SK-N-SH treated with all-trans-retinoic acid at 6 μM for 48 hours (cell line): ENCODE data around the gene OBI1.

Experiments
- ATAC-seq: fragments of 200-7000 bp; cut with Tn5 transposase; 3 replicates; pipeline ENCODE4 v1.9.1; 2020; ENCODE audit warnings: mild to moderate bottlenecking, moderate library complexity
- ARNTL ChIP-seq: fragments of 450-650 bp; formaldehyde crosslinking; IDR thresholded peaks from 2 replicates; pipeline ENCODE4 v1.5.0; 2020; ENCODE audit warnings: low read depth, mild to moderate bottlenecking, moderate library complexity, borderline replicate concordance
- BACH2 ChIP-seq: fragments of 250-450 bp; sonication (Bioruptor Pico); IDR thresholded peaks from 2 replicates; pipeline ENCODE4 v1.9.0; 2021; ENCODE audit warnings: mild to moderate bottlenecking, borderline replicate concordance
- CSDC2 ChIP-seq: fragments of 250-450 bp; sonication (Bioruptor Pico); IDR thresholded peaks from 2 replicates; pipeline ENCODE4 v1.5.0; 2020; ENCODE audit warnings: mild to moderate bottlenecking, moderate library complexity
- ESRRG ChIP-seq: fragments of 250-450 bp; sonication (Bioruptor Pico); IDR thresholded peaks from 2 replicates; pipeline ENCODE4 v1.6.1; 2021; ENCODE audit warnings: mild to moderate bottlenecking
- GLIS3 ChIP-seq: fragments of 250-450 bp; sonication (Bioruptor Pico); IDR thresholded peaks from 2 replicates; pipeline ENCODE4 v1.5.0; 2020; ENCODE audit warnings: mild to moderate bottlenecking, moderate library complexity
- ISL1 ChIP-seq: fragments of 250-450 bp; sonication (Bioruptor Pico); IDR thresholded peaks from 2 replicates; pipeline ENCODE4 v2.1.2; 2022; ENCODE audit warnings: mild to moderate bottlenecking, moderate library complexity
- OSR1 ChIP-seq: fragments of 250-450 bp; sonication (Bioruptor Pico); IDR thresholded peaks from 2 replicates; pipeline ENCODE4 v1.8.0; 2022; ENCODE audit warnings: moderate library complexity, mild to moderate bottlenecking, inconsistent platforms
- PPARA ChIP-seq: fragments of 250-450 bp; sonication (Bioruptor Pico); IDR thresholded peaks from 2 replicates; pipeline ENCODE4 v1.5.0; 2020; ENCODE audit warnings: mild to moderate bottlenecking, borderline replicate concordance
- RARB ChIP-seq: fragments of 250-450 bp; sonication (Bioruptor Pico); IDR thresholded peaks from 2 replicates; pipeline ENCODE4 v1.8.0; 2021; ENCODE audit warnings: mild to moderate bottlenecking, moderate library complexity
- TCF4 ChIP-seq: fragments of 250-450 bp; sonication (Bioruptor Pico); IDR thresholded peaks from 2 replicates; pipeline ENCODE4 v1.8.0; 2021; ENCODE audit warnings: mild to moderate bottlenecking, moderate library complexity, borderline replicate concordance
- TOX ChIP-seq: fragments of 250-450 bp; sonication (Bioruptor Pico); IDR thresholded peaks from 2 replicates; pipeline ENCODE4 v1.8.0; 2021; ENCODE audit warnings: mild to moderate bottlenecking, moderate library complexity, borderline replicate concordance
- ZC3H10 ChIP-seq: fragments of 250-450 bp; sonication (Bioruptor Pico); IDR thresholded peaks from 2 replicates; pipeline ENCODE4 v1.5.1; 2021; ENCODE audit warnings: mild to moderate bottlenecking, moderate library complexity
- ZFP3 ChIP-seq: fragments of 250-450 bp; sonication (Bioruptor Pico); IDR thresholded peaks from 2 replicates; pipeline ENCODE4 v1.5.0; 2020; ENCODE audit warnings: mild to moderate bottlenecking, moderate library complexity
- ZFP30 ChIP-seq: fragments of 450-650 bp; formaldehyde crosslinking; IDR thresholded peaks from 2 replicates; pipeline ENCODE4 v1.5.0; 2022; ENCODE audit warnings: mild to moderate bottlenecking, moderate library complexity
- ZNF565 ChIP-seq: fragments of 450-650 bp; formaldehyde crosslinking; conservative IDR thresholded peaks from 2 replicates; pipeline ENCODE4 v1.5.0; 2020; ENCODE audit warnings: low read depth, mild to moderate bottlenecking, moderate library complexity
- ZNF70 ChIP-seq: fragments of 450-650 bp; formaldehyde crosslinking; IDR thresholded peaks from 2 replicates; pipeline ENCODE4 v1.5.0; 2020; ENCODE audit warnings: mild to moderate bottlenecking, moderate library complexity
- ZNF8 ChIP-seq: fragments of 450-650 bp; formaldehyde crosslinking; IDR thresholded peaks from 2 replicates; pipeline ENCODE4 v1.5.0; 2020; ENCODE audit warnings: mild to moderate bottlenecking, moderate library complexity
- TF ChIP-seq, protein P1 (sequence below): fragments of 250-450 bp; sonication (Bioruptor Pico); IDR thresholded peaks from 2 replicates; pipeline ENCODE4 v1.5.1; 2021; ENCODE audit warnings: mild to moderate bottlenecking, moderate library complexity
- TF ChIP-seq, protein P2 (sequence below): fragments of 250-450 bp; sonication (Bioruptor Pico); IDR thresholded peaks from 2 replicates; pipeline ENCODE4 v1.5.1; 2020; ENCODE audit warnings: low read depth, mild to moderate bottlenecking, moderate library complexity
- TF ChIP-seq, protein P3 (sequence below): fragments of 250-450 bp; sonication (Bioruptor Pico); IDR thresholded peaks from 2 replicates; pipeline ENCODE4 v1.8.0; 2020; ENCODE audit warnings: mild to moderate bottlenecking, moderate library complexity, borderline replicate concordance
- TF ChIP-seq, protein P4 (sequence below): fragments of 250-450 bp; sonication (Bioruptor Pico); IDR thresholded peaks from 2 replicates; pipeline ENCODE4 v1.8.0; 2021; ENCODE audit warnings: low read depth, mild to moderate bottlenecking, moderate library complexity, borderline replicate concordance
- TF ChIP-seq, protein P5 (sequence below): fragments of 250-450 bp; sonication (Bioruptor Pico); IDR thresholded peaks from 2 replicates; pipeline ENCODE4 v1.5.0; 2020; ENCODE audit warnings: mild to moderate bottlenecking, moderate library complexity

Gene OBI1

DNA sequence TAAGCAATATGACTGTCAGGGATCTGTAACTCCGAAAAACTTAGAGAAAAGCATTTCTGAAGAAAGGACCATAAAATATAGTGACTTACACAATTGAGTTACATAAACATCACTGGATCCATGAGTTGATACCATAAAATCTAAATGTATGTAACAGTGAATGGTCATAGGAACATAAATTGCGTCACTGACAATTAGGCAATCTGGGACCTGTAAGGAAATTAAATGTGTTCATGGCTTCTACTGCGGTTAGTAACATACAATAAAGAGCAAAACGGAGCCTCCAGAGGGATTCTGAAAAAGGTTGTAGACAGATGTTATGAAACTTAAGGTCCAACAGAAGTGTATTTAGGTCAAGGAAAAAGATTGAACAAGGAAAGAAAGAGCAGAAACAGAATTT is 82.7 kb downstream of the OBI1 start:
- TF ChIP-seq ZNF8 (CRISPR knock-in tag) = no peak
- no peak for TF ChIP-seq ISL1 (CRISPR knock-in tag)
- TF ChIP-seq, protein P1, sequence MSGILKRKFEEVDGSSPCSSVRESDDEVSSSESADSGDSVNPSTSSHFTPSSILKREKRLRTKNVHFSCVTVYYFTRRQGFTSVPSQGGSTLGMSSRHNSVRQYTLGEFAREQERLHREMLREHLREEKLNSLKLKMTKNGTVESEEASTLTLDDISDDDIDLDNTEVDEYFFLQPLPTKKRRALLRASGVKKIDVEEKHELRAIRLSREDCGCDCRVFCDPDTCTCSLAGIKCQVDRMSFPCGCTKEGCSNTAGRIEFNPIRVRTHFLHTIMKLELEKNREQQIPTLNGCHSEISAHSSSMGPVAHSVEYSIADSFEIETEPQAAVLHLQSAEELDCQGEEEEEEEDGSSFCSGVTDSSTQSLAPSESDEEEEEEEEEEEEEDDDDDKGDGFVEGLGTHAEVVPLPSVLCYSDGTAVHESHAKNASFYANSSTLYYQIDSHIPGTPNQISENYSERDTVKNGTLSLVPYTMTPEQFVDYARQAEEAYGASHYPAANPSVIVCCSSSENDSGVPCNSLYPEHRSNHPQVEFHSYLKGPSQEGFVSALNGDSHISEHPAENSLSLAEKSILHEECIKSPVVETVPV (CRISPR knock-in tag) = no peak
- TF ChIP-seq CSDC2 (CRISPR knock-in tag) = no peak
- no peak for TF ChIP-seq ESRRG
- TF ChIP-seq, protein P2, sequence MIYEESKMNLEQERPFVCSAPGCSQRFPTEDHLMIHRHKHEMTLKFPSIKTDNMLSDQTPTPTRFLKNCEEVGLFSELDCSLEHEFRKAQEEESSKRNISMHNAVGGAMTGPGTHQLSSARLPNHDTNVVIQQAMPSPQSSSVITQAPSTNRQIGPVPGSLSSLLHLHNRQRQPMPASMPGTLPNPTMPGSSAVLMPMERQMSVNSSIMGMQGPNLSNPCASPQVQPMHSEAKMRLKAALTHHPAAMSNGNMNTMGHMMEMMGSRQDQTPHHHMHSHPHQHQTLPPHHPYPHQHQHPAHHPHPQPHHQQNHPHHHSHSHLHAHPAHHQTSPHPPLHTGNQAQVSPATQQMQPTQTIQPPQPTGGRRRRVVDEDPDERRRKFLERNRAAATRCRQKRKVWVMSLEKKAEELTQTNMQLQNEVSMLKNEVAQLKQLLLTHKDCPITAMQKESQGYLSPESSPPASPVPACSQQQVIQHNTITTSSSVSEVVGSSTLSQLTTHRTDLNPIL (CRISPR knock-in tag) = no peak
- no peak for TF ChIP-seq ARNTL (CRISPR knock-in tag)
- no peak for TF ChIP-seq PPARA (CRISPR knock-in tag)
- no peak for TF ChIP-seq OSR1 (CRISPR knock-in tag)
- no peak for TF ChIP-seq BACH2
- TF ChIP-seq, protein P3, sequence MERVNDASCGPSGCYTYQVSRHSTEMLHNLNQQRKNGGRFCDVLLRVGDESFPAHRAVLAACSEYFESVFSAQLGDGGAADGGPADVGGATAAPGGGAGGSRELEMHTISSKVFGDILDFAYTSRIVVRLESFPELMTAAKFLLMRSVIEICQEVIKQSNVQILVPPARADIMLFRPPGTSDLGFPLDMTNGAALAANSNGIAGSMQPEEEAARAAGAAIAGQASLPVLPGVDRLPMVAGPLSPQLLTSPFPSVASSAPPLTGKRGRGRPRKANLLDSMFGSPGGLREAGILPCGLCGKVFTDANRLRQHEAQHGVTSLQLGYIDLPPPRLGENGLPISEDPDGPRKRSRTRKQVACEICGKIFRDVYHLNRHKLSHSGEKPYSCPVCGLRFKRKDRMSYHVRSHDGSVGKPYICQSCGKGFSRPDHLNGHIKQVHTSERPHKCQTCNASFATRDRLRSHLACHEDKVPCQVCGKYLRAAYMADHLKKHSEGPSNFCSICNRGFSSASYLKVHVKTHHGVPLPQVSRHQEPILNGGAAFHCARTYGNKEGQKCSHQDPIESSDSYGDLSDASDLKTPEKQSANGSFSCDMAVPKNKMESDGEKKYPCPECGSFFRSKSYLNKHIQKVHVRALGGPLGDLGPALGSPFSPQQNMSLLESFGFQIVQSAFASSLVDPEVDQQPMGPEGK (CRISPR knock-in tag) = no peak
- TF ChIP-seq, protein P4, sequence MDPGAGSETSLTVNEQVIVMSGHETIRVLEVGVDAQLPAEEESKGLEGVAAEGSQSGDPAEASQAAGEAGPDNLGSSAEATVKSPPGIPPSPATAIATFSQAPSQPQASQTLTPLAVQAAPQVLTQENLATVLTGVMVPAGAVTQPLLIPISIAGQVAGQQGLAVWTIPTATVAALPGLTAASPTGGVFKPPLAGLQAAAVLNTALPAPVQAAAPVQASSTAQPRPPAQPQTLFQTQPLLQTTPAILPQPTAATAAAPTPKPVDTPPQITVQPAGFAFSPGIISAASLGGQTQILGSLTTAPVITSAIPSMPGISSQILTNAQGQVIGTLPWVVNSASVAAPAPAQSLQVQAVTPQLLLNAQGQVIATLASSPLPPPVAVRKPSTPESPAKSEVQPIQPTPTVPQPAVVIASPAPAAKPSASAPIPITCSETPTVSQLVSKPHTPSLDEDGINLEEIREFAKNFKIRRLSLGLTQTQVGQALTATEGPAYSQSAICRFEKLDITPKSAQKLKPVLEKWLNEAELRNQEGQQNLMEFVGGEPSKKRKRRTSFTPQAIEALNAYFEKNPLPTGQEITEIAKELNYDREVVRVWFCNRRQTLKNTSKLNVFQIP = no peak
- TF ChIP-seq GLIS3 (CRISPR knock-in tag) = no peak
- no peak for TF ChIP-seq ZNF565
- TF ChIP-seq ZFP30 (CRISPR knock-in tag) = no peak
- no peak for TF ChIP-seq ZC3H10
- TF ChIP-seq, protein P5, sequence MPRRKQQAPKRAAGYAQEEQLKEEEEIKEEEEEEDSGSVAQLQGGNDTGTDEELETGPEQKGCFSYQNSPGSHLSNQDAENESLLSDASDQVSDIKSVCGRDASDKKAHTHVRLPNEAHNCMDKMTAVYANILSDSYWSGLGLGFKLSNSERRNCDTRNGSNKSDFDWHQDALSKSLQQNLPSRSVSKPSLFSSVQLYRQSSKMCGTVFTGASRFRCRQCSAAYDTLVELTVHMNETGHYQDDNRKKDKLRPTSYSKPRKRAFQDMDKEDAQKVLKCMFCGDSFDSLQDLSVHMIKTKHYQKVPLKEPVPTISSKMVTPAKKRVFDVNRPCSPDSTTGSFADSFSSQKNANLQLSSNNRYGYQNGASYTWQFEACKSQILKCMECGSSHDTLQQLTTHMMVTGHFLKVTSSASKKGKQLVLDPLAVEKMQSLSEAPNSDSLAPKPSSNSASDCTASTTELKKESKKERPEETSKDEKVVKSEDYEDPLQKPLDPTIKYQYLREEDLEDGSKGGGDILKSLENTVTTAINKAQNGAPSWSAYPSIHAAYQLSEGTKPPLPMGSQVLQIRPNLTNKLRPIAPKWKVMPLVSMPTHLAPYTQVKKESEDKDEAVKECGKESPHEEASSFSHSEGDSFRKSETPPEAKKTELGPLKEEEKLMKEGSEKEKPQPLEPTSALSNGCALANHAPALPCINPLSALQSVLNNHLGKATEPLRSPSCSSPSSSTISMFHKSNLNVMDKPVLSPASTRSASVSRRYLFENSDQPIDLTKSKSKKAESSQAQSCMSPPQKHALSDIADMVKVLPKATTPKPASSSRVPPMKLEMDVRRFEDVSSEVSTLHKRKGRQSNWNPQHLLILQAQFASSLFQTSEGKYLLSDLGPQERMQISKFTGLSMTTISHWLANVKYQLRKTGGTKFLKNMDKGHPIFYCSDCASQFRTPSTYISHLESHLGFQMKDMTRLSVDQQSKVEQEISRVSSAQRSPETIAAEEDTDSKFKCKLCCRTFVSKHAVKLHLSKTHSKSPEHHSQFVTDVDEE (CRISPR knock-in tag) = no peak
- no peak for TF ChIP-seq RARB (CRISPR knock-in tag)
- no peak for TF ChIP-seq TCF4 (CRISPR knock-in tag)
- TF ChIP-seq ZFP3 (CRISPR knock-in tag) = no peak
- TF ChIP-seq, all 23 proteins: peak for 0
- ATAC-seq = no peak

DNA sequence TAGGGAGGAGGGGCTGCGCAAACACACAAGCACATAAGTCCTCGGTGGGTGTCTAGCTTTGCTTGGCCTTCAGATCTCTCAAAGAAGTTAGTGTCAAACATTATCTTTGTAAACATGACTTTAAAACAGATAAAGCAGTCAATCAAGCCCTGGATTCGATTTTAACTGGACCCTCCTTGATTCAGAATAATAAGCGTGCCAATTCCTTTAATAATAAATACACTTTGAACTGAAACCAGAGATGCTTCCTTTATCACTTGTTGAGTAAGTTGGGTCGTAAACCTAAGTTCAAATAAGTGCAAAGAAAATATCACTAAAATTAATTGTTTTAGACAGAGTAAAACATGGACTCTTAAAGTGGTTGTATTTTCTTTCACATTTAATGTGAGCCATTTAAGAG is 86.5 kb downstream of the OBI1 start:
- no peak for ATAC-seq
- TF ChIP-seq ZNF565 (no peak), TOX (no peak), ESRRG (no peak), RARB (CRISPR knock-in tag) (no peak), BACH2 (no peak), ZFP30 (CRISPR knock-in tag) (no peak), ZNF70 (CRISPR knock-in tag) (no peak), ZNF8 (CRISPR knock-in tag) (no peak)
- TF ChIP-seq, protein P1 (CRISPR knock-in tag) = no peak
